GM19193 (cell line): ENCODE measurements around the gene DCTN1.

Experiments used
- POLR2A ChIP-seq: IDR thresholded peaks from 4 replicates; pipeline ENCODE4 v1.6.1; 2011; ENCODE audit not compliant: insufficient read depth, insufficient read length; ENCODE audit errors: extremely low read depth

The DCTN1 gene

DNA sequence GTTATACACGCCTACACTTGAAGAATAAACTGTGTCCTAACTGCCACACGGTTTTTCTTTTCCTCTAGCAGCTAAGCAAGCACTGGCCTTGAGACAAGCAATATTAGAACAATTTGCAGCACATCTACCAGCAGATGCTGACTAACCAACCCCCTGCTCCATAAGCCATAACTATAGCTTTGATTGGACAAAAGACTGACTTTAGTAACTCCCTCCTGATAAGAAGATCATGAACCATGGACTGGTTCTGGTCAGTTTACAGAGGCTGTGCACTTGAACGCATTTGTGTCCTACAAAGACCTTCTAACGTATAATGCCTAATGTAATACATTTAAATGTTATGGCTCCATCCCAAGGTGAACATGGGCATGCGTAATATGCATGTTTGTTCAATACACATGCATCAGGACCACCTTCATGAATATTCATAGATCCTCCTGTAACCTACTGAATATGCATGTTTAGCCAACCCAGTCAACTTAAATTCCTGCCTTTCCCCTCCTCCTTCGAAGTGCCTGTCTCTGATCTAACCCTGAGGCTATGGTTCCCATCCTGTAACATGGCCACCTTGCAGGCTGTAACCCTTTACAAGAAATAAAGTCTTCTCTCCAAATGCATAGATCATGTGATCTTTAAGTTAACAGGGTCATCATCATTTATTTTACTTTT lies 63.4 kb downstream of the DCTN1 start:
- TF ChIP-seq POLR2A, result no peak

DNA sequence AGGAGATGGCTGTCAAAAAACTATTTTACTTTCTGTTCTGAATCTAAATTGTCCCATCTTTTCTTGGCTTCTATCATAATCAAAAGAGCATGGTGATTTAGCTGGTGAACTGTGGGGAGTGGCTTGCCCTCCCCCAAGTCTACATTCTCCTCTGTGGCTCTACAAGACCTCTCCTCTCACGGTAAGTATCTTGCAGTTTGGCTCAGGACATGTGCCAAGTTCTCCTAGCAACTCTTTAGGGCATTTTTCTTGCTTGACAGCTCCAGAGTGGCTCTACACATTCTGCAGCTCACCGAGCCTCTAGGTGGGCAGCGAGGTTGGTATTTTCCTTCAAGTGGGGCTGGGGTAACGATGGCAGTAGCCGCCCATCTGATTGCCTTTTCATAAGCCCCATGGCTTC lies 66.0 kb downstream of the DCTN1 start:
- no peak for TF ChIP-seq POLR2A

DNA sequence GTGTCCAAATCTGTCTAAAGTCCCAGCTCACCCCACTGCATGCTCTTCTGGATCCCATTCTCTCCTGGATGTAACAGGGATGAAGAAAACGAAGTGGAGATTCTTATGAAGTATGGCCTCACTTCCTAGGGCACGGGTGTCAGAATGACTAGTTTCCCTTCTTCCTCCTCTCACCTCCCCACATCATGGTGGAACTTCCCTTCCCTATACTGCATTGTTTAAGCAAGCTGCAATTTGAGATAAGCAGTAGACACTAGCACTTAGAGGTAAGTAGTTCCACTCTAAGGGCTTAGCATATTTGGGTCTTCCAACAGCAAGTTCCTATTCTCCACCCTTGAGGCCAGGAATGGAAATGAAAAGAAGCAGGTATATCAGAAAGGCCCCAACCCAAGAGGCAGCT lies 66.6 kb downstream of the DCTN1 start:
- TF ChIP-seq POLR2A, result no peak

DNA sequence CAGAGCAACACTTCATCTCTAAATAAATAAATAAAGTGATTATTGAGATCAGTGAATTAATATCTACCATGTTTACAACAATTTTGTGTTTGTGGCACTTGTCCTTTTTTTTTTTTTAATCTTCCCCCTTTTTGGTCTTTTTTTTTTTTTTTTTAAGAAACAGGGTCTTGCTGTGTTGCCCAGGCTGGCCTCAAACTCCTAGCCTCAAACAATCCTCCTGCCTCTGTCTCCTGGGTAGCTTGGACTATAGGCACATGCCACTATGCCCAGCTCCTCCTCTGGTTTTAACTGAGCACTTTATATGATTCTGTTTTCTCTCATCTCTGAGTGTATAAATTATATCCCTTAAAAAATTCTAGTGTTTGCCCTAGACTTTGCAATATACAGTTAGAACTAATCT lies 67.2 kb downstream of the DCTN1 start:
- no peak for TF ChIP-seq POLR2A
